ENCODE results near the gene ABHD16B.

- TF ChIP-seq POLR2A (IDR thresholded peaks at IDR 0.05; ENCODE audit: low read depth, low read length), result no peak
- no peak for TF ChIP-seq SIX5 (IDR thresholded peaks at IDR 0.05; ENCODE audit: low read depth, low read length, severe bottlenecking)
- TF ChIP-seq CTCF (IDR thresholded peaks at IDR 0.05 in 2 of 3, conservative IDR thresholded peaks at IDR 0.05 in 1 of 3; ENCODE audit: control insufficient read depth in 2 of 3, extremely low read depth in 1 of 3, insufficient read depth in 1 of 3, low read depth in 3 of 3, low read length in 3 of 3), result no peak
- no peak for TF ChIP-seq NFYA (IDR thresholded peaks at IDR 0.05; ENCODE audit: borderline replicate concordance, low read depth, low read length)
- TF ChIP-seq EZH2 (IDR thresholded peaks at IDR 0.05; ENCODE audit: borderline replicate concordance, control insufficient read depth, low read depth, low read length), result no peak
- TF ChIP-seq NFXL1 (IDR thresholded peaks at IDR 0.05; ENCODE audit: borderline replicate concordance), result no peak
- no peak for TF ChIP-seq MAX (IDR thresholded peaks at IDR 0.05; ENCODE audit: low read depth, low read length)
- no peak for TF ChIP-seq ZNF274 (IDR thresholded peaks at IDR 0.05; ENCODE audit: insufficient read depth, insufficient read length)
Observed at GRCh38 chr20:63864545-63864977, 3.3 kb downstream of the ABHD16B start.
